NAMALWA (cell line): ENCODE results near the gene MYH6.
"Not testable (repeated sequence)": the region's sequence is repeated elsewhere in the genome, so short reads cannot be mapped to it uniquely, and the experiment has no call there.

ENCODE experiments used
- DNase-seq: peaks from one replicate; pipeline ENCODE4 v3.0.0-alpha.2; 2015; ENCODE audit warnings: low spot score

MYH6 gene

DNA sequence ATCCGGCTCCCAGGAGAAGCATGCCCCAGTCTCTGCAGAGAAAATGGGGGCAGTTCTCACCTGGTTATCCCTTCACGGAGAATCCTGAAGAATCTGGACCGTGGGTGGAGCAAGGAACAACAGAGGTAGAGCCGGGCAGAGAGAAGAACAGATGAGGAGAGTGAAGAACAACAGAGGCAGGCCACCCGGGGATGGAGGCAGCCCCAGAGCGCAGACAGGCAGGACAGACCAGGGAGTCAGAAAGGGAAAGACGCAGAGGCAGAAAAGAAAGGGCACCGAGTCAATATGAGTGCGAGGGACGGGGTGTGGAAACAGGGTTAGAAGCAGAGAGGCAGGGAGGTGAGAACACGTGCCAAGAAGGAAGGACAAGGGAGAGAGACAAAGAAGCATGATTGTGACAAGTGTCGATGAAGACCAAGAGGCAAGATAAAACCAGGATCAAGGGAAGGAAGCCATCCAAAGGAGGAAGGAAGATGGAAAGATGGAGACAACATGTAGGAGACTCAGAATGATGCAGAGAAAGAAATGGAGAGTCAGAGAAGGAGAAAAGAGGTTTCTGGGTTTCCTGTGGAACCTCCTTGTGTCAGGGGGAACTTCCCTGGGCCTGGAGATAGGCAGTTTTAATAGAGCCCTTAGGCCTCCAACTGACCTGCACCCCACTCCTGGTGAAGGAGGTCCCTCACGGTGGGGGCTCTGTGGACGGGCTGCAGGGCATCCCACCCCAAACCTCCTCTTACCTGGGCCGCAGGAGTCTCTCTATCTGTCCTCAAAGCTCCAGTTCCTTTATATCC, at the start of gene MYH6:
Gene MYH6 (minus strand): TSS at position 758 of the 791 bp plus-strand sequence. CDS start 1,050 bp downstream, outside the sequence.
- no peak for DNase-seq

DNA sequence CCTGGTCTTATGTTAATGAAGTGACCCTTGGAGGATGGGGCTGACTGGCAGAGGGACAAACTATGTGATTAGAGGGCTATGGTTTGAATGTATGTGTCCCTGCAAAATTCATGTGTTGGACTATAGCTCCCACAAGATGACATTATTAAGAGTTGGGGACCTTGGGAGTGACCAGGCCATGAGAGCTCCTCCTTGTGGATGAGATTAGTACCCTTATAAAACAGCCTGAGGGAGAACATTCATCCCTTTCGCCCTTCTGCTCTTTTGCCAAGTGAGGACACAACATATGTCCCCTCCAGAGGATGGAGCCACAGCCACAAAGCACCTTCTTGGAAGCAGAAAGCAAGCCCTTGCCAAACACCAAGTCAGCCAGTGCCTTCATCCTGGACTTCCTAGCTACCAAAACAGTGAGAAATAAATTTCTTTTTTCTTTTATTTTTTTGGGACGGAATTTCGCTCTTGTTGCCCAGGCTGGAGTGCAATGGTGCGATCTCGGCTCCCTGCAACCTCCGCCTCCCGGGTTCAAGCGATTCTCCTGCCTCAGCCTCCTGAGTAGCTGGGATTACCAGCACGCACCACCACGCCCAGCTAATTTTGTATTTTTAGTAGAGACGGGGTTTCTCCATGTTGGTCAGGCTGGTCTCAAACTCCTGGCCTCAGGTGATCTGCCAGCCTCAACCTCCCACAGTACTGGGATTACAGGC, 49.0 kb upstream of the MYH6 start:
- not testable (repeated sequence) for DNase-seq

DNA sequence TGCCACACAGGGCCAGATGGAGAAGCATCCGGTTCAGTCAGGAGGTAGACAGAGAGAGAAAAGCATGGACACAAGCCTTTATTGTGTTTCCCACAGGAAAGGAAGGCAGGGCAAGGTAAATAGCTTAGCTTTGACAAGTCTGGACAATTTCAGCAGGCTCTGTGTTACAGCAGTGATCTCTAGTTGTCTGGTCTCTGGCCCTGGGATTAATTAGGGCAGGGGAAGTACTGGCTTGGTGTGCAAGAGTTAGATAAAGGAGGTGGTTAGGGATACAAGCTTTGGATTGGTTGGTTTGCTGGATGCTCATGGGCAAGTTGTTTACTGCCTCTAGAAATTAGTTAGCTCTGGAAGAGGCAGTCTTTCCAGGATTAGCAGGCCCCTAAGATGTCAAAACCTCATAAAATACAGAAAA, 46.4 kb upstream of the MYH6 start:
- DNase-seq = no peak

DNA sequence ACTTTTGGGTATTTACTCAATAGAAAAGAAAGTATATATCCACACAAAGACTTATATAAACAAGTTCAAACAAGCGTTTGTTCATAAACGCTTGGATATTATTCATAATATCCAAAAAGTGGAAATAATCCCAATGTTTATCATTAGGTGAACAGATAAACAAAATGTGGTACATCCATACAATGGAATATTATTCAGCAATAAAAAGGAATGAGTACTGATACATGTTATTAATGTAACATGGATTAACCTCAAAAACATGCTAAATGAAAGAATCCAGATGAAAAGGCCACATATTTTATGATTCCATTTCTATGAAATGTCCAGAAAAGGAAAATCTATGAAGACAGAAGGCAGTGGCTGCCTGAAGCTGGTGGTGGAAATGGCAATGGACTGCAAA, 44.2 kb upstream of the MYH6 start:
- no peak for DNase-seq

DNA sequence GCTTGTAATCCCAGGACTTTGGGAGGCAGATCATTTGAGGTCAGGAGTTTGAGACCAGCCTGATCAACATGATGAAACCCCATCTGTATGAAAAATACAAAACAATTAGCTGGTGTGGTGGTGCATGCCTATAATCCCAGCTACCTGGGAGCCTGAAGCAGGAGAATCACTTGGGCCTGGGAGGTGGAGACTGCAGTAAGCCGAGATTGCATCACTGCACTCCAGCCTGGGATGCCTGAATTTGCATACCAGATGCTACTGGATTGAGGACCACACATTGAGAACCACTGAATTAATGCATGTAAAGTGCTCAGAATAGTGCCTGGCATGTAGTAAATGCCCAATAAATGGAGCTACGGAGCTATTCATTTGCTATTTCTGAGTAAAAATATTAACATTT, 42.3 kb upstream of the MYH6 start:
- no peak for DNase-seq

DNA sequence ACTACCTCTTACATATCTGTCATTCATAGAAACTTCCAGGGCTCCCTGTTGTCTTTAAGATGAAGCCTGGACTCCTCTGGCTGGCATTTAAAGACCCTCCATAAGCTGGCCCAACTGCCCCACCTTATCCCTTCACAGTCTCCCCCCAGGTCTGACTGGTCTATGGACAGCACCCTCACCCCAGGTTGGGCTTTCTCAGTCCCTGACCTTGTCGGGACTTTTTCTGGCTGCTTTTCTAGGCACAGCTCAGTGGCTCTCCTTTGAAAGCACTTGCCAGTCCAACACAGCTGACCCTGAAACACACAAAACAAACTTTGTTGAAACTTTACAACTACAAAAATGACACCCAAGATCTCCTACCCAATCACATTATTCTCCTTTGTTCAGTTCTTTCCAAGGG, 41.2 kb upstream of the MYH6 start:
- no peak for DNase-seq

DNA sequence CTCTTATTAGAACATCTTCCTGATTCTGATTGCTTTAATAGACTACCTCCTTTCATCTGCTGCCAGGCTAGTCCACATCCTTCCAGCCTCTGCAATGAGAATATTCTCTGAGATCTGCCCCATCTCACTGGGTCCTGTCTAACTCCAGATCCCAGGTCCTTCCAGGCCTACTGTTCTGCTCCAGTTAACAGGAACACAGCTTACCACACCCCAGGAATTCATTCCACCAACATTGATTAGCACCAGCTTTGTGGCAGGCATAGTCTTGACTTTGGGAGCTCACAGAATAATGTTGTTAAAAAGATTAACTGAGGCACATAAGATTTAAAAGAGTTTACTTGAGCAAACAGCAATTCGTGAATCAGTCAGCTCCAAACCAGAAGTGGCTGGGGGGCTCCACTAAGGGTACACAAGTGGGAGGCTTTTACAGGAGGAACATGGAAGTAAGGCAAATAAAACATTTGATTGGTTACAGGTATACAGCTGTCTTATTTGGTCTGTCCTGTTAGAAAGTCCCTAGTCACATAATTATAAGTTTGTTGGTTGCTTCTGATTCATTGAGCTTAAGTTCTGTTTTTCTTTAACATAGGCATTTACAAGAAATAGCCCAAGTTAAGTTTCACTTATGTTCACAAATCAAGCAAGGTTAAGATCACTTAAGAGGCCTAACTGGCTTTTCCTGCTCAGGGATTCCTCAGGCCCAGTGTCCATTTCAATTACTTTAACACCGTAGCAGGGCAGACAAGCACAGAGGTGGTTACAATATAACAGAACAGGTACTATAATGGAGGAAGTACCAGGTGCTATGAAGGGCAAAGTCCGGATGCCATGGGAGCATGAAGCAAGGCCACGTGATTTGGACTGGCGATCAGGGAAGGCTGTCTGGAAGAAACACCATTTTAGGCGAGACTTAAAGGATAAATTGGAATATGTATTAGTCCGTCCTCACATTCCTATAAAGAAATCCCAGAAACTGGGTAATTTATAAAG, 39.6 kb upstream of the MYH6 start:
- no peak for DNase-seq

DNA sequence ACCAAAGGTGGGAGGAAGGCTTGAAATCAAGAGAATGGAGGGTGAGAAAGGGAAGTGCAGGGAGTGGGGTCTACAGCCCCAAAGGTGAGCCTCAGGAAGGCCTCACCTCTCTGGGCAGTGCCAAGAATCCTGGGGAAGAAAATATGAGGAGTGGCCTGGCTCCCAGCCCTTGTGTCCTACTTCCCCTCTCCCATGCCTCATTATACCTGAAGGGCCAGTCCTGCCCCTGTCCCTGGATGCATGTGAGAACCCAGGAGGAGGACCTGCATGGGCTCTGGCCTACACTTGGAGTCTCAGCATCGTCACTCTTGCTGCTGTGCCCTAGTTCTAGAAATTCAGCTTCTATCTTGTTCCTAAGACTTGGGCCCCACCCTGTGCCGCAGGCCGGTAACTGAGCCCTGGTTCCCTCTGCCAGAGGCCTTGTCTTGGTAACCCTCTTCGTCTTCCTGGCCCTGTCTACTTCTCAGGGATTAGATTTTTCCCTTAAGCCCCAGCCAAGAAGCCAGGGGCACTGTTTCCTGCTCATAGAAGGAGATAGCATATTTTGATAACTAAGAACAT, 38.3 kb upstream of the MYH6 start:
- DNase-seq = no peak

DNA sequence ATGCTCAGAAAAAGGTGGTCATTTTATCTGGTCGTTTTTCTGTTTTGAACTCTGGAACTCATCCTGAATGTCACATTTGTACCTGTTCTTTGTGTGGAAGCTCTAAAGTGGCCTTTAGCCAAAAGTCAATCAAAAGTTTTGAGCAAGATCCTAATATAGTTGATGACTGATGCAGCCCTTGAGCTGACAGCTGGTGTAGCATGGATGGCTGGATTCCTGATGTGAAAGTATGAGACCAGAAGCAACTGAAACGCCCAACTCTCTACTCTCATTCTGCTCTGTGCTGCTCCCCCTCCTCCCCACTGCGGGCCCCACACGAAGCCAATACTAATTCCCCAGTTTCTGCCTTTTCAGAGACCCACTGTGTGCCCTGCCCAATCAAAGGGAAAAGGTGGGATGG, 37.7 kb upstream of the MYH6 start:
- no peak for DNase-seq

DNA sequence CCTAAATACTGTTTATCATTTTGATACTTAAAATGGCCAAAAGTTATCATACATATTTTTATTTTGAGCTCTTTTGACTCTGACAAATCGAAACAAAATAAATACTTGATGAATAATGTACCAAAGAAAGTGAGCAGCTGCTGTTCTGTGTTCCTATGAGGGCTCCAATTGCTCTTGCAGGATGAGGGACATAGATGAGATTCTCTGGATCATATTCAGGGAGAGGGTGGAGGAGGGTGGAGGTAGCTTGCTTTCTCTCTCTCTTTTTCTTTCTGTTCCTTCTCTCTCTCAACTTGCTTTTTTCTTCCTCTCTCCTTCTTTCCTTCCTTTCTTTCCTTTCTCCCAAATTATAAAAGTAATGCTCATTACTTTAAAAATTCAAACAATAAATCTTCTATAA, 36.2 kb upstream of the MYH6 start:
- no peak for DNase-seq

DNA sequence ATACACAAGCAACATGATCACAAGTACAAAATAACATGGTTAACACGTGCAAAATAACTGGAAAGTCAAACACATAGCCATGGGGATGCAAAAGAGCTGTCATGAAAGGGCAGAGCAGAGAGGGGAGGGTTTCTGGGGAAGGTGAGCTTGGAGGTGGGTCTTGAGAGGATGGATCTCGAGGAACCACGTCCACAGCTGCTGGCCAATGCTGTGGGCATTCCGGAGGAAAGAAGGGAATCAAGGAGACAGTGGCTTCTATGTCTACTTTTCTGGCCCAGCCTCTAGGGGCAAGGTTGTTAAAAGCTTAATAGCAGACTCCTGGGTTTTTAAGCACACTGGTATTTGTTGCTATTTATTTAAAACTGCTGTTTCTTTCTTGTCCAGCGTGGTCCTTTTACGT, 35.8 kb upstream of the MYH6 start:
- DNase-seq = no peak

DNA sequence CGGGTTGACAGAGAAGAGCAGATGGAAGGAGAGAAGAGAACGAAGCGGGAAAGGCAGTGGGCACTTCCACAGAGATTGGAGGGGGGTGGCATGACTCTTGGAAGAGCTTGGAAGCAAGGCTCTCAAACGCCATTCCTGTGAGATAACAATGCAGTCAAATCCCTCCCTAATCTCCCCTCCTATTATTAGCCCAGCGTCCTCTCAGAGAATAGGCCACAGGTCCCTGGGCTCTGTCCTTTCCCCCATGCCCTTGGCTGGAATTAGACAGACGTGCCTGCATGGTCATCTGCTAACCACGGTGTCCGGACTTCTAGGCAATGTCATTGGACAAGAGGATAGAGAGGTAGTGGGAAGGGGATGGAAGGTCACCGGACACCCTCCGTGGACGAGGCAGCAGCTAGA, 35.3 kb upstream of the MYH6 start:
- DNase-seq = no peak

DNA sequence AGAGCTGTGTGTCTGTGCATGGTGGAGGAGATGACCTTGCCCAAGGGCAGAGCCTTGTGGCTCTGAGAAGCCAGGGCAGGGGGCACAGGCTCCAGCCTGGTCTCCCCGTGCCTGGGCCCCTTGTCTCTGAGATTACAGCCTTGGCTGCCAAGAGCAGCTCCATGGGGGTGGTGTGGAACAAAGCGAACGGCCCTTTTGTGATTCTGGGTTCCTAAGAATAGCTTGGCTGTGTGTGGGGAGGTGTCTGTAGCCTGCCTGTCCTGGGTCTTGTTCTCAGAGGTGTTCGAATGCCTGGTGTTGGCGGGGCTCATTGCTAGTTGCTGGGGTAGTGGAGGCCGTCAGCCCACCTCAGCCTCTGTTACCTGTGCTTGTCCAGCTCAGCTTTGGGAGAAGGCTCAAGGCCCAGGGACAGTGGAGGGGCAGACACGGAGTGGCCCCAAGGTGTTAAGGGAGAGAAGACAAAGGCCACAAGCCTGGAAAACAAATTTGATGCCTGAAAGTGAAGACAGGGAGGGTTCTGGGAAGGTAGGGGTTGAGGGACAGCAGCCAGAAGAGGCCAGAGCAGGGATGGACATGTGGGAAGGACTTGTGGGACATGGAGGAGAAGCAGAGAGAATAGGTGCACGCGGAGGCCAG, 34.8 kb upstream of the MYH6 start:
- no peak for DNase-seq

DNA sequence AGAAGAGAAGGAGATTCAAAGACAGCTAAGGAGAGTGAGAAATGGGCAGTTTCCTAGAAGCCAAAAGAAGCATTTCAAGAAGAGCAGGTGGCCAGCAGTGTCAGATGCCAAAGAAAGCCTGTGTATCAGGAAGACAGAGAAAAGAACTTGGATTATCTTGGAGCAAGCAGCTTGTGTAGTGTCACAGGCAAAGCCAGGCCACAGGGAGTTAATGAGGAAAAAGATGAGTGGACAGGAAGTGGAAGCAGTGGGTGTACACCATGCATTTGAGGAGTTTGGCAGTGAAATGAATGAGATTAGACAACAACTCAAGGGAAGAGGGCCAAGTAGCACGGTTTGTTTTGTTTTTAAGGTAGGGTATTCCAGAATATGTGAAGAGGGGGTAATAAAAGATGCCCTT, 33.0 kb upstream of the MYH6 start:
- DNase-seq = no peak

DNA sequence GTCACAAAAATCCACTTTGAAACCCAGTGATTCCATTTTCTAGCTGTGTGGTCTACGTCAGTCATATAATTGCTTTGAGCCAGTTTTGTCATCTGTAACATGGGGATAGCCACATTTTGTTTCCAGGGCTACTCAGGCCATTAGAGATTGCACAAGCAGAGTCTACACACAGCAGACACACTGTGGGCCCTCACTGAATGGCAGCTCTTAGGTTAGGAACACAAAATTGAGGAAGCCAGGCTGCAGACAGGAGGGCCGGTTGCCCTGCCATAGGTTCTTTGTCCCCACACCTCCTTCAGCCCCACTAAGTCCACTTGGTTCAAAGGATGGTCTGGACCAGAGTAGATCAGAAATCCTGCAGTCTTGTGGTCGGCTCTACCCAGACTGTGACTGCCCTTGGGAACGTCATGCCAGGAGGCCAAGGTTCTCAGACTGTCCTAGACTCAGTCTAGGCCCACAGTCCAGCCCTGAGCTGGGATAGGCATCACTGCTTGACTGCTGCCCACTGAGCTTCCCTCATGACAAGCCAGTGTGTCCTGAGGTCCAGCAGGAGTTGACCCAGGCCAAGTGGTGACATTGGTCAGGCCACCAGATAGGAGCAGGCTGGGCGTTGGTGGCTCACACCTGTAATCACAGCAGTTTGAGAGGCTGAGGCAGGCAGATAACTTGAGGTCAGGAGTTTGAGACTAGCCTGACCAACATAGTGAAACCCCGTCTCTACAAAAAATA, 31.2 kb upstream of the MYH6 start:
- DNase-seq = no peak

DNA sequence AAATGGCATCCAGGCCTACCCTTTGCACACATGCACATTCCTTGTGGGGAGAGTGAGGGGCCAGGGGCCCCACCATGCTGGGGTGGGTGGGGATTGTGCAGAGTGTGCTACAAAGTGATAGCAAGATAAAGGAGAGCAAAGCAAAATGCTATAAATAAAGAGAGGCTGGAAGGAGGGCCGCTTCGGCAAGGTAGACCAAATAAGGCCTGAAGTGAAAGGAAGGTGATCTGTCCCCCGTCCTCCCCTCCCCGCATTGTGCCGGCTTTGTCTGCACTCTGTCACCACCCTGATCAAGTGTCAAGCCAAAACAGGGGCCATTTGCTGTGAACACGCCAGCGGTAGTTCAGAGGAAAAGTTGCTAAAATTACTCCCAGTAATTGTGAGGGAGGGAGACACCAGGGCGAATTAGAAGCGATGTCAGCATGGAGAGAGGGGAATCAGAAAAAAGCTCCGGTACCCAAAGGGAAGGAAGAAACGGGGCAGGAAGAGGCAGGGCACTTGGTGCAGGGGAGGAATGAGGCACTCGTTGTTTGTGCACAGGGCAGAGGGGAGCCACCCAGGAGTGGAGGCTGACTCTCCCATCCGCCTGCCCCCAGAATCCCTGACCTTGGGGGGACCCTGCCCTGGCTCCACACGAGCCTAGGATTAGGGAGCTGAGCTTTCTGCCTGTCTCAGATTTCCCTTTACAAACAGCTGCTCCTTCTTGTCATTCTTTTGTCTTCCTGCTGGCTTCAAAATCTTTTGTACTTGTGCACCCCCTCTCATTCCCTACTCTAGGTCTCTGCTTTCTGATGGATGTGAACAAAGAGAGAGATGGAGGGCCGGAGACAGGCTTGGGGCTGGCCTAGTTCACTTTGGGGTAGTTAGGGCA, 30.3 kb upstream of the MYH6 start:
- no peak for DNase-seq

DNA sequence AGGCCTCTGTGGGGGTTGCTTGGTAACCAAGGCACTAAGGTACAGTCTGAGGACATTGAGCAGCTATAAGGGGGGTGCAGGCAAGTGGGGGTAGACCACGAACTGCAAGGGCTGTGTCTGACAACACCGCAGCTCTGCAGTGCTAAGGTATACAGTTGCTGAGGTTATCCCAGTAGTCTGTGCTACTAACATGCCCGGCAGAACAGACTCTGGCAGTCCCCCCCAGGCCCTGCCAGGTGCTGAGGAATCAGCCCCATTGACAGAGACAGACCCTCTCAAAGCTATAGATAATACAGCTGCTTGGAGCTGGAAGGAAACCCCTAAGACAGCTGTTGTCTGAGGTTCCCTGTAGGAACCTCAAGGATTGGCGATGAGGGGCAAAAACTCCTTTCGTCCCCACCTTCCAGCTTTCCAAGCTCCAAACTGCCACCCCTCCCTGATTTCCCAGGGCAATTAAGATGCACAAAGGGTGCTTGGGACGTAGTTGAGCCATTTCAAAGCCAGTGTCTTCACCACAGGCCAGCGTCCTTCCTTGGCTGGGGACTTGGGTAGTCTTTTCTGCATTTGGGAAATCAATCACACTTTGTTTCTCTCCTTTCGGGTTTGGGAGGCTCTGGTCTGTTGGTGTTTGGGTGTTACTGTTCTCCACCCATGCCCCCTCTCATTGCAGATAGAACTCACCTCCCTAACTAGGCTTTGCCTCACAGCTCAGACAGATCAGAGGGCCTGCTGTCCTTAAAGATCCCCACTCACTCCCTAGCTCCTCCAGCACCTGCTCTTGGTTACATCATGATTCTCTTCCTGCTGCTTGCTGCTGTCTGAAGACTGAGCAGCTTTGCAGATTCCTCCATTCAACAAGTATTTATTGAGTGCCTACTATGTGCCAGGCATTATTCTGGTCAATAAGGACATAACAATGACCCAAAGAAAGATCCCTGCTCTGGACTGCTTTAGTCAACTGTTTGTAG, 29.3 kb upstream of the MYH6 start:
- DNase-seq = no peak

DNA sequence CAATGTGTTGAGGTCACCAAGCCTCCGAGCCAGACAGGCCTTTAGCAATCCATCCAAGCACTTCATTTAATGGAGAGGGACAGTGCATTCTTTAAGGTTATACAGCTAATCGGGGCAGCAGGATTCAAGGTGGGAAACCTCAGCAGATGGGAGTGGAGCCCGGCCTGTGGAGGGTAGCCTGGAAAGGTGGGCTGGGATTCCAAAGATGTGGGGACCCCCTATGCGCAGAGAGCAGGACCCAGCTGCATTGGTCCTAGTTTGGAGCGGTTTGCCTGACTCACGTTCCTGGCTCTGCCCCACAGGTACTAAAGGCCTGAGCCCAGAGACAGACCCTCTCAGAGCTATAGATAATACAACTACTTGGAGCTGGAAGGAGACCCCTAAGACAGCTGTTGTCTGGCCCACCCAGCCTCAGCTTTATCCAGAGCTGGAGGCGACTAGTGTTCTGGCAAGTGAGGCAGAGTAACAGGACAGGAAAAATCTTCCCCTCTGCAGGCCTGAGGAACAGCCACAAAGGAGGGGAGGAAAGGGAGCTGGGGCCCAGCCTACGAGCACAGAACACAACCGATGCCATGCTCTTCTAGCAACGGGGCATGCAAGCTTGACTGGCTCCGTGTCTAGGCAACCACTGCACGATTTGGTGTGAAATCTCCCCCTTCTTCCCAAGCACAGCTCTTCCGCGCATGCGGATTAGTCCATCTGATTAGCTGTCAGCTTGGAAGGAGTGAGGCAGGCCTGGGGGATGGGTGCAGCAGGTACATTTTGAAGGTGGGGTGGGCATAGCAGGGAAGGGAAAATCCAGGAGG, 28.5 kb upstream of the MYH6 start:
- no peak for DNase-seq
